ENCODE data around the gene HARS1. TPM values are rescaled to one million over a fixed set of nuclear protein-coding genes. Genes with fewer than 3 reads are reported as not detected.

The HARS1 gene
- total and polyA plus RNA-seq, 10 of the 15 experiments (the other 5 are each of a cell fraction or from before 2014, with no cell fraction given) = 12.0 to 93.8 (median 76.9) TPM

DNA sequence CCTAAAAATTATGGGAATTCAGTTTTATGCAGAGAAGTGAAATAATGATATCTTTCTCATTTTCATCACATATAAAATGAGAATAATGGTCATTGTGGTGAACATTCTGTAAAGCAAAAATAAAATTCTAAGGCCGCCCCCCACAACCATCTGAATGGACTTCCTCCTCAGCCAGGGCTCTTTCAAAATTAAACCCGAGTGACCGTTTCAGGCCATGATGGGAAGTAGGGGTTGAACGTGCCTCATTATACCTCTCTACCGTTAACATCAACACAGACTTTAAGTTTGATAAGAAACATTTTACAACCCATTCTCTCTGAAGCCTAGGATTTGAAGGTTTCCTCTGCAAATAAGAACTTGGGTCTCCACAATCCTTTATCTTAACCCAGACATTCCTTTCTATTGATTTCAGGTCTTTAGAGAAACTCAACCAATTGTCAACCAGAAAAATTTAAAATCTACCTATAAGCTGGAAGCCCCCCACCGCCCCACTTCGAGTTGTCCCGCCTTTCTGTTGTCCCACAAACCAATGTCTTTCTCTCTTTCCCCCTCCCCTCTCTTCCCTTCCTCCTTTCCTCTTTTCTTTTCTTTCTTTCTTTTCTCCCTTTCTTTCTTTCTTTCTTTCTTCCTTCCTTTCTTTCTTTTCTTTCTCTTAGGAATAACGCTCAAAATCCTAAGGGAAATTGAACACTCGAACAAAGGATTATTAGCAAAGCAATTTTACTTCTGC lies 53.6 kb downstream of the HARS1 start (continued):
- no peak for TF ChIP-seq CEBPZ (IDR thresholded peaks at IDR 0.05; ENCODE audit: low read depth, low read length)
- TF ChIP-seq SREBF1 (IDR thresholded peaks at IDR 0.05; ENCODE audit: low read length) = no peak
- no peak for TF ChIP-seq MYC (IDR thresholded peaks at IDR 0.05; ENCODE audit: insufficient read depth, insufficient read length, insufficient replicate concordance, low read length, severe bottlenecking)

- in situ Hi-C loops (cut with MboI) (no loop called here), intact Hi-C loops (cut with micrococcal nuclease; ENCODE audit: unreplicated experiment) (loop anchor here (1.0 to 5.0 kb wide), 3 partner anchors 71 to 263 kb away; partner anchors contain the start of genes ANKHD1, APBB3 and SLC35A4)
- 60% methylated on average over 8 of the region's 8 CpGs for WGBS (ENCODE audit: insufficient coverage, insufficient replicate concordance, low lambda C conversion rate, missing lambda C conversion rate)
- Histone ChIP-seq H3K4me2 (ENCODE audit: control insufficient read depth, insufficient read depth) (no peak overlapping the region), H3K27ac (ENCODE audit: control insufficient read depth, insufficient read depth) (no peak overlapping the region), H3K9ac (ENCODE audit: control insufficient read depth, insufficient read depth, low read length) (no peak overlapping the region), H4K20me1 (ENCODE audit: control insufficient read depth, insufficient read depth) (no peaks in the 10 kb centered on the region), H3K27me3 (replicated peaks in 1 of 2; ENCODE audit: control insufficient read depth in 2 of 2, insufficient read depth in 2 of 2, low read length in 1 of 2) (peaks cover 3 to 4% of the 10 kb centered on the region in 2 experiments; a peak in 2 of 4 replicates), H3K36me3 (ENCODE audit: control insufficient read depth in 2 of 2, insufficient read depth in 2 of 2, low read length in 1 of 2) (no peaks in the 10 kb centered on the region), H3K9me3 (replicated peaks; ENCODE audit: control insufficient read depth, insufficient read depth, low read length) (no peaks in the 10 kb centered on the region), H3K79me2 (ENCODE audit: control insufficient read depth, insufficient read depth, low read length) (peaks cover 8% of the 10 kb centered on the region), H2AFZ (ENCODE audit: control insufficient read depth, low read depth, low read length) (peak overlapping the region; percentile 13), H3K4me1 (ENCODE audit: control insufficient read depth, insufficient read depth, low read length) (peaks cover 18% of the 10 kb centered on the region), H3K4me3 (no peak overlapping the region)
- ChIA-PET SMC1A (ENCODE audit: uncharacterized antibody, unreplicated experiment) (interaction anchor here (0.6 to 2.9 kb wide), 9 partner anchors 11 to 263 kb away, joined by 3 to 13 read pairs (median 4); partner anchors contain the start of genes EIF4EBP3 and SRA1), CTCF (interaction anchor here (0.6 to 3.8 kb wide), 23 partner anchors 11 to 406 kb away, joined by 3 to 44 read pairs (median 3); partner anchors contain the start of genes EIF4EBP3, HARS1, HARS2 and IK), RAD21 (ENCODE audit: unreplicated experiment) (interaction anchor here (0.8 to 2.0 kb wide), 11 partner anchors 12 to 396 kb away, joined by 3 to 12 read pairs (median 3); partner anchors contain the start of genes EIF4EBP3, IK and NDUFA2), POLR2A (interaction anchor here (0.6 kb wide), 1 partner anchor 12 kb away, joined by 3 read pairs; the partner anchor contains the start of genes IK and NDUFA2)
- no TSS peak for BruUV-seq (replicated peaks)
- DNase-seq (ENCODE audit: low read depth, low spot score) = no peak
- no peak for ATAC-seq
- FAIRE-seq = no peak
- TF ChIP-seq SUZ12 (IDR thresholded peaks at IDR 0.05; ENCODE audit: unreplicated experiment) (no peak), SREBF1 (IDR thresholded peaks at IDR 0.05; ENCODE audit: low read length) (no peak), ETV6 (conservative IDR thresholded peaks at IDR 0.05 in 1 of 2, IDR thresholded peaks at IDR 0.05 in 1 of 2; ENCODE audit: borderline replicate concordance in 1 of 2, low read depth in 1 of 2) (no peak), YY1 (IDR thresholded peaks at IDR 0.05; ENCODE audit: low read depth, low read length) (no peak), EZH2 (IDR thresholded peaks at IDR 0.05; ENCODE audit: borderline replicate concordance, control insufficient read depth, low read depth, low read length) (no peak)
- TF ChIP-seq, protein P1, sequence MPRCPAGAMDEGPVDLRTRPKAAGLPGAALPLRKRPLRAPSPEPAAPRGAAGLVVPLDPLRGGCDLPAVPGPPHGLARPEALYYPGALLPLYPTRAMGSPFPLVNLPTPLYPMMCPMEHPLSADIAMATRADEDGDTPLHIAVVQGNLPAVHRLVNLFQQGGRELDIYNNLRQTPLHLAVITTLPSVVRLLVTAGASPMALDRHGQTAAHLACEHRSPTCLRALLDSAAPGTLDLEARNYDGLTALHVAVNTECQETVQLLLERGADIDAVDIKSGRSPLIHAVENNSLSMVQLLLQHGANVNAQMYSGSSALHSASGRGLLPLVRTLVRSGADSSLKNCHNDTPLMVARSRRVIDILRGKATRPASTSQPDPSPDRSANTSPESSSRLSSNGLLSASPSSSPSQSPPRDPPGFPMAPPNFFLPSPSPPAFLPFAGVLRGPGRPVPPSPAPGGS (IDR thresholded peaks at IDR 0.05; ENCODE audit: borderline replicate concordance, insufficient read depth, low read depth, low read length, poor library complexity, severe bottlenecking) = no peak
- TF ChIP-seq, protein P2, sequence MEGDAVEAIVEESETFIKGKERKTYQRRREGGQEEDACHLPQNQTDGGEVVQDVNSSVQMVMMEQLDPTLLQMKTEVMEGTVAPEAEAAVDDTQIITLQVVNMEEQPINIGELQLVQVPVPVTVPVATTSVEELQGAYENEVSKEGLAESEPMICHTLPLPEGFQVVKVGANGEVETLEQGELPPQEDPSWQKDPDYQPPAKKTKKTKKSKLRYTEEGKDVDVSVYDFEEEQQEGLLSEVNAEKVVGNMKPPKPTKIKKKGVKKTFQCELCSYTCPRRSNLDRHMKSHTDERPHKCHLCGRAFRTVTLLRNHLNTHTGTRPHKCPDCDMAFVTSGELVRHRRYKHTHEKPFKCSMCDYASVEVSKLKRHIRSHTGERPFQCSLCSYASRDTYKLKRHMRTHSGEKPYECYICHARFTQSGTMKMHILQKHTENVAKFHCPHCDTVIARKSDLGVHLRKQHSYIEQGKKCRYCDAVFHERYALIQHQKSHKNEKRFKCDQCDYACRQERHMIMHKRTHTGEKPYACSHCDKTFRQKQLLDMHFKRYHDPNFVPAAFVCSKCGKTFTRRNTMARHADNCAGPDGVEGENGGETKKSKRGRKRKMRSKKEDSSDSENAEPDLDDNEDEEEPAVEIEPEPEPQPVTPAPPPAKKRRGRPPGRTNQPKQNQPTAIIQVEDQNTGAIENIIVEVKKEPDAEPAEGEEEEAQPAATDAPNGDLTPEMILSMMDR (IDR thresholded peaks at IDR 0.05 in 2 of 3, conservative IDR thresholded peaks at IDR 0.05 in 1 of 3; ENCODE audit: control insufficient read depth in 2 of 3, extremely low read depth in 1 of 3, insufficient read depth in 1 of 3, low read depth in 3 of 3, low read length in 3 of 3) = no peak
Measured at GRCh38 chr5:140635291-140636257, 55.6 kb downstream of the HARS1 start.

All from GM12878 (cell line).